IPS-11a (cell line): ENCODE measurements around the gene TMOD4.

ENCODE experiments used
- H3K4me3 ChIP-seq: one replicate; pipeline ENCODE4 v1.5.1; 2013; ENCODE audit warnings: low read depth, low read length, control low read depth

Gene TMOD4

GRCh38 chr1:151143986-151144385 lies 31.8 kb downstream of the TMOD4 start:
- no peak overlapping the region for H3K4me3 ChIP-seq

GRCh38 chr1:151143057-151143435 lies 32.7 kb downstream of the TMOD4 start:
- no peak overlapping the region for H3K4me3 ChIP-seq

GRCh38 chr1:151142411-151143056 lies 33.2 kb downstream of the TMOD4 start:
- no peak overlapping the region for H3K4me3 ChIP-seq

GRCh38 chr1:151137789-151138188 lies 38.0 kb downstream of the TMOD4 start:
- H3K4me3 ChIP-seq, result no peak overlapping the region

- H3K4me3 ChIP-seq, result no peak overlapping the region
Measured at GRCh38 chr1:151135433-151136385, 40.1 kb downstream of the TMOD4 start.

- H3K4me3 ChIP-seq, result no peak overlapping the region
Measured at GRCh38 chr1:151134991-151135390, 40.8 kb downstream of the TMOD4 start.

- H3K4me3 ChIP-seq, result no peak overlapping the region
Measured at GRCh38 chr1:151134396-151134795, 41.4 kb downstream of the TMOD4 start.

- peak overlapping the region; percentile 24 for H3K4me3 ChIP-seq
Measured at GRCh38 chr1:151133018-151133806, 42.6 kb downstream of the TMOD4 start.

- peak overlapping the region; percentile 36 for H3K4me3 ChIP-seq
Measured at GRCh38 chr1:151132335-151133017, 43.3 kb downstream of the TMOD4 start.

GRCh38 chr1:151131701-151132334 lies 44.0 kb downstream of the TMOD4 start:
- H3K4me3 ChIP-seq, result peak overlapping the region; percentile 36

GRCh38 chr1:151130987-151131586 lies 44.7 kb downstream of the TMOD4 start:
- peak overlapping the region; percentile 36 for H3K4me3 ChIP-seq

GRCh38 chr1:151128800-151129199 lies 47.0 kb downstream of the TMOD4 start:
- H3K4me3 ChIP-seq, result no peak overlapping the region

GRCh38 chr1:151124763-151125403 lies 50.9 kb downstream of the TMOD4 start:
- H3K4me3 ChIP-seq, result no peak overlapping the region
